GM19463 (cell line): ENCODE data around the gene CADM2.

Experiments
- ATAC-seq: cut with Tn5 transposase; IDR thresholded peaks from one replicate; pipeline ENCODE4 v1.9.1; 2021; ENCODE audit warnings: mild to moderate bottlenecking, moderate library complexity; ENCODE audit not compliant: unreplicated experiment

CADM2 gene

DNA sequence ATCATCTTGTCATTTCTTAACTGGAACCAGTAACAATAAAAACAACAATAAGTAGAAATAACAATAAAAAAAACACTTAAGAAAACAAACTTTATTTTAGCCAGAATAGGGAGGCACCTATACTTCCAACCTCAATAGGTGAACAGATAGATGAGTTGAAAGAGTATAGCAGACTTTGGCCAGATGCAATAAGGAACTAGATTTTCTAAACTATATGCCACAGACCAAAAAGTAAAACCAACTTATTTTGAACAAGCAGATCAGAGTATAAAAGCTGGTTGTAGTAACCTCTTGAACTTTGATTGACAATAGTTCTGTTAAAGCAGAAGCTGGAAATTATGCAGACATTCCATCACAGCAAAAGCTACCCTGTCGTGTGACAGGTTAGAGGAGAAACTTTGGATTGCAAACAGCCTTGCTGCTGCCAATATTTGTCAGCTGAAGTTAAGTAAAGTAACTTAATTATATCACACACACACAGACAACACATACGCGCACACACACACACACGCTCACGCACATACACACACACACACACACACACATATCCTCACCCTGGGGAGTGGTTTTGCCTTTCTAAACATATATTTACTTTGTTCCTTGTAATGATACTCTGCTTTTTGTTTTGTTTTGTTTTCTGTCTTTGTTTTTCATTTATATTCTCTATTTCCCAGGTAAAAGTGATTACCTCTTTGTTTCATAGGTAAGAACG lies 1128.5 kb downstream of the CADM2 start:
- no peak for ATAC-seq

DNA sequence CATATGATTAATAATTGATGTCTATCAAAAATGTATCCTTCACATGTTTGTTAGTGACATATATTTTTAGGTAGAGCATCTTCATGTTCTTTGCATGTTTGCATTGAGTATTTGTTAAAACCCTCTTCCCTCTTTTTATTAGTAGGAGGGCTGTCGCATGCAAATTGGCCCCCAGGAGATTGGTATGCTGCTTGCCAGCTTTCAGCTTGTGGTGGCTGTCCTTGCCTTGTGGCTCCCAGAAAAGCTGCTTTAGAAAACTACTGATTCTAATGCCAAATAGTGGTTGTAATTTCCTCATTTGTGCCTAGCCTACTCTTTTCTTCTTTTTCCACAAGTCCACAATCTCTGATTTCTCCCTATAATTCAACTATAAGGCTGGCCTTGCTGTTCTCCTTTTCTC lies 1145.4 kb downstream of the CADM2 start:
- ATAC-seq: no peak

DNA sequence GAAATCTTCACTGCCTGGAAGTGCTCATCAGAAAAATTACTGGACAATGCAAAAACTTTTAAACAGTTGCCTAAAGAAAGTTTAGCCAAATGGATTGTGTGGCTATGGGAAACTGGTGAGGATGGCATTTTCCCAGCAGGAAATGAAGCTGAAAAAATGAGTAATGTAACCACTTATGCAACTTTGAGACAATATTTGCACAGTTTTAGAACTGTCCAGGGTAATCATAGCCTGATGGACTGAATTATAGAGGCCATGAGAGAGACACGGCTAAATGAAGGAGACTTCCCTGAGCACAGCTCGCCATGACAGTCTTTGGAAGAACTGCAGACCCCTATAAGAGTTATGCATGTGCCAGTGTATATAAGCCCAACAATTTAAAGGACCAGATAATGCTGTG lies 1150.6 kb downstream of the CADM2 start:
- ATAC-seq: no peak
